Transverse colon (tissue), 4 donors: ENCODE measurements around the gene FBXO44. TPM values are rescaled to one million over a fixed set of nuclear protein-coding genes. Genes with fewer than 3 reads are reported as not detected.

ENCODE experiments used
- DNase-seq: peaks from one replicate; pipeline ENCODE4 v3.0.0-alpha.2; 2019
- H3K27ac ChIP-seq, 4 donors: fragments of 200-600 bp; sonication (generic); 2 replicates each; pipeline ENCODE4 v1.5.1; 2016 to 2018; ENCODE audit warnings: inconsistent platforms in 4 of 4
- H3K27me3 ChIP-seq: fragments of 200-600 bp; sonication (generic); 2 replicates; pipeline ENCODE4 v1.5.1; 2017; ENCODE audit warnings: inconsistent platforms
- H3K36me3 ChIP-seq, 4 donors: fragments of 200-600 bp; sonication (generic); 2 replicates each; pipeline ENCODE4 v1.5.1; 2017 to 2019; ENCODE audit warnings: inconsistent platforms in 4 of 4
- H3K4me1 ChIP-seq, 4 donors: fragments of 200-600 bp; sonication (generic); 2 replicates each; pipeline ENCODE4 v1.5.1; 2017 to 2020; ENCODE audit warnings: inconsistent platforms in 4 of 4
- H3K4me3 ChIP-seq, 4 donors: fragments of 200-600 bp; sonication (generic); 1 replicate in 1 of 4; 2 replicates in 3 of 4; pipeline versions ENCODE4 v1.5.1 to v1.6.1; 2017 to 2019; ENCODE audit warnings: inconsistent platforms in 4 of 4
- H3K9me3 ChIP-seq, 2 donors: fragments of 200-600 bp; sonication (generic); 2 replicates each; pipeline ENCODE4 v1.5.1; 2017 to 2019; ENCODE audit warnings: inconsistent platforms in 2 of 2
- EP300 ChIP-seq: sonication (generic); formaldehyde crosslinking; IDR thresholded peaks from one replicate; pipeline ENCODE4 v1.6.1; 2017; ENCODE audit warnings: antibody characterized with exemption, low read depth
- POLR2A ChIP-seq: fragments of 450-650 bp; IDR thresholded peaks from one replicate; pipeline ENCODE4 v1.6.1; 2016; ENCODE audit warnings: antibody characterized with exemption, mild to moderate bottlenecking, moderate library complexity
- POLR2AphosphoS5 ChIP-seq, 3 donors: sonication (generic); formaldehyde crosslinking; IDR thresholded peaks; one replicate each; pipeline ENCODE4 v1.6.1; 2016; ENCODE audit warnings: antibody characterized with exemption in 3 of 3
- WGBS, 2 donors: methylation state at CpG; one replicate each; pipeline ENCODE4 v1.1.5; 2018; ENCODE audit warnings: low coverage in 1 of 2; 5-methylcytosine and 5-hydroxymethylcytosine counted together
- in situ Hi-C, 4 donors: fragments of 200-750 bp; cut with MboI; loops; one replicate each; pipeline versions ENCODE4 v1.15.0 to v1.15.1; 2017; ENCODE audit warnings: low sequenced_read_pairs in 3 of 4, low pct_ligation_motif_present in 1 of 4, low pct_unique_long_range_greater_than_20kb in 1 of 4
- intact Hi-C: fragments of 100-400 bp; cut with DNase I; formaldehyde crosslinking; loops from one replicate; pipeline ENCODE4 v1.15.1; 2023; ENCODE audit warnings: low total_unique reads
- total RNA-seq, 4 donors: library from RNA; depleted of rRNA; stranded (reverse); fragments of >200 nt; gene quantifications; one replicate each; pipeline ENCODE4 v1.1.0, GENCODE V29; 2016
- TF ChIP-seq, protein P1 (sequence below), 5 experiments: fragments of 200-600 bp in 3 of 5; fragments of 450-650 bp in 2 of 5; sonication (generic) in 3 of 5; IDR thresholded peaks; 1 replicate in 2 of 5; 2 replicates in 3 of 5; pipeline ENCODE4 v1.5.1; 2016 to 2017; ENCODE audit warnings: antibody characterized with exemption in 5 of 5, inconsistent platforms in 3 of 5, mild to moderate bottlenecking in 2 of 5, moderate library complexity in 1 of 5

Gene FBXO44
- total RNA-seq, 4 donors from 2014 or later: 3.2 to 10.5 (median 6.9) TPM

- Histone ChIP-seq H3K4me1 (peaks cover 11 to 29% (median 24%) of the 10 kb centered on the region in 4 donors), H3K9me3 (no peaks in the 10 kb centered on the region), H3K4me3 (no peak overlapping the region), H3K27ac (no peak overlapping the region), H3K27me3 (peaks cover 49% of the 10 kb centered on the region), H3K36me3 (no peaks in the 10 kb centered on the region)
- TF ChIP-seq POLR2A (no peak), POLR2AphosphoS5 (IDR thresholded peaks at IDR 0.05) (no peak), EP300 (no peak)
- TF ChIP-seq, protein P1, sequence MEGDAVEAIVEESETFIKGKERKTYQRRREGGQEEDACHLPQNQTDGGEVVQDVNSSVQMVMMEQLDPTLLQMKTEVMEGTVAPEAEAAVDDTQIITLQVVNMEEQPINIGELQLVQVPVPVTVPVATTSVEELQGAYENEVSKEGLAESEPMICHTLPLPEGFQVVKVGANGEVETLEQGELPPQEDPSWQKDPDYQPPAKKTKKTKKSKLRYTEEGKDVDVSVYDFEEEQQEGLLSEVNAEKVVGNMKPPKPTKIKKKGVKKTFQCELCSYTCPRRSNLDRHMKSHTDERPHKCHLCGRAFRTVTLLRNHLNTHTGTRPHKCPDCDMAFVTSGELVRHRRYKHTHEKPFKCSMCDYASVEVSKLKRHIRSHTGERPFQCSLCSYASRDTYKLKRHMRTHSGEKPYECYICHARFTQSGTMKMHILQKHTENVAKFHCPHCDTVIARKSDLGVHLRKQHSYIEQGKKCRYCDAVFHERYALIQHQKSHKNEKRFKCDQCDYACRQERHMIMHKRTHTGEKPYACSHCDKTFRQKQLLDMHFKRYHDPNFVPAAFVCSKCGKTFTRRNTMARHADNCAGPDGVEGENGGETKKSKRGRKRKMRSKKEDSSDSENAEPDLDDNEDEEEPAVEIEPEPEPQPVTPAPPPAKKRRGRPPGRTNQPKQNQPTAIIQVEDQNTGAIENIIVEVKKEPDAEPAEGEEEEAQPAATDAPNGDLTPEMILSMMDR (IDR thresholded peaks at IDR 0.05): no peak
- in situ Hi-C loops (loop anchor here (10.0 to 25.0 kb wide), 5 partner anchors 311 to 611 kb away; partner anchors contain the start of gene MASP2 (in 2 of the 4)), intact Hi-C loops (no loop called here)
- no peak for DNase-seq
- 53% methylated on average over 6 of the region's 6 CpGs; no CpG with 5 or more reads in 1 of the 2 donors for WGBS, 2 donors
These were observed 6.6 kb upstream of the FBXO44 start for GRCh38 chr1:11648039-11648438.

- Histone ChIP-seq H3K27me3 (peaks cover 48% of the 10 kb centered on the region), H3K36me3 (no peaks in the 10 kb centered on the region), H3K9me3 (no peaks in the 10 kb centered on the region), H3K4me1 (peaks cover 11 to 30% (median 24%) of the 10 kb centered on the region in 4 donors), H3K27ac (no peak overlapping the region), H3K4me3 (no peak overlapping the region)
- peak; percentile 51 for DNase-seq
- intact Hi-C loops: no loop called here
- TF ChIP-seq POLR2A: no peak
- no peak for TF ChIP-seq POLR2AphosphoS5 (IDR thresholded peaks at IDR 0.05)
- TF ChIP-seq EP300: no peak
- TF ChIP-seq, protein P1 (IDR thresholded peaks at IDR 0.05): no peak
- 45% methylated on average over 13 of the region's 30 CpGs; no CpG with 5 or more reads in 1 of the 2 donors for WGBS, 2 donors
- in situ Hi-C loops: loop anchor here (10.0 to 25.0 kb wide), 5 partner anchors 311 to 611 kb away; partner anchors contain the start of gene MASP2 (in 2 of the 4)
These were observed 5.9 kb upstream of the FBXO44 start for GRCh38 chr1:11648732-11649158.

- 12% methylated on average over 6 to 9 of the region's 9 CpGs for WGBS, 2 donors
- DNase-seq: no peak
- Histone ChIP-seq H3K9me3 (no peaks in the 10 kb centered on the region), H3K4me1 (peaks cover 11 to 34% (median 25%) of the 10 kb centered on the region in 4 donors), H3K27me3 (peaks cover 50% of the 10 kb centered on the region), H3K36me3 (no peaks in the 10 kb centered on the region), H3K27ac (no peak overlapping the region), H3K4me3 (no peak overlapping the region)
- in situ Hi-C loops: loop anchor here (10.0 to 25.0 kb wide), 5 partner anchors 312 to 612 kb away; partner anchors contain the start of gene MASP2 (in 2 of the 4)
- TF ChIP-seq POLR2AphosphoS5 (IDR thresholded peaks at IDR 0.05) (no peak), POLR2A (no peak), EP300 (no peak)
- TF ChIP-seq, protein P1 (IDR thresholded peaks at IDR 0.05): no peak
- intact Hi-C loops: no loop called here
These were observed 5.4 kb upstream of the FBXO44 start for GRCh38 chr1:11649237-11649623.

GRCh38 chr1:11649624-11650330, 4.9 kb upstream of the FBXO44 start:
- Histone ChIP-seq H3K4me1 (peaks cover 11 to 37% (median 28%) of the 10 kb centered on the region in 4 donors), H3K9me3 (no peaks in the 10 kb centered on the region), H3K4me3 (peak overlapping the region in 1 of 4 donors; percentile 27), H3K36me3 (no peaks in the 10 kb centered on the region), H3K27me3 (peaks cover 52% of the 10 kb centered on the region), H3K27ac (no peak overlapping the region)
- DNase-seq: no peak
- whole genome bisulfite sequencing, 2 donors: 36% methylated on average over 18 of the region's 21 CpGs; no CpG with 5 or more reads in 1 of the 2 donors
- intact Hi-C loops: loop anchor here (5.0 kb wide), 1 partner anchor 68 kb away; no protein-coding TSS in a partner anchor
- no peak for TF ChIP-seq POLR2AphosphoS5 (IDR thresholded peaks at IDR 0.05)
- TF ChIP-seq EP300: no peak
- TF ChIP-seq, protein P1 (IDR thresholded peaks at IDR 0.05): no peak
- TF ChIP-seq POLR2A: no peak
- in situ Hi-C loops: loop anchor here (10.0 to 25.0 kb wide), 5 partner anchors 312 to 612 kb away; partner anchors contain the start of gene MASP2 (in 2 of the 4)
